Activated naive CD4-positive, alpha-beta T cell treated with anti-CD3 and anti-CD28 coated beads, Interleukin-2, amount 50 U/mL, for 16 hours (primary cell): ENCODE measurements around the gene TNFRSF14.
A peak's percentile ranks its signal among the peaks of the same experiment; 100 is the strongest.
"Not testable (repeated sequence)": the region's sequence is repeated elsewhere in the genome, so short reads cannot be mapped to it uniquely, and the experiment has no call there.

ENCODE experiments used
- DNase-seq: peaks from one replicate; pipeline ENCODE4 v3.0.0-alpha.2; 2020

Gene TNFRSF14

DNA sequence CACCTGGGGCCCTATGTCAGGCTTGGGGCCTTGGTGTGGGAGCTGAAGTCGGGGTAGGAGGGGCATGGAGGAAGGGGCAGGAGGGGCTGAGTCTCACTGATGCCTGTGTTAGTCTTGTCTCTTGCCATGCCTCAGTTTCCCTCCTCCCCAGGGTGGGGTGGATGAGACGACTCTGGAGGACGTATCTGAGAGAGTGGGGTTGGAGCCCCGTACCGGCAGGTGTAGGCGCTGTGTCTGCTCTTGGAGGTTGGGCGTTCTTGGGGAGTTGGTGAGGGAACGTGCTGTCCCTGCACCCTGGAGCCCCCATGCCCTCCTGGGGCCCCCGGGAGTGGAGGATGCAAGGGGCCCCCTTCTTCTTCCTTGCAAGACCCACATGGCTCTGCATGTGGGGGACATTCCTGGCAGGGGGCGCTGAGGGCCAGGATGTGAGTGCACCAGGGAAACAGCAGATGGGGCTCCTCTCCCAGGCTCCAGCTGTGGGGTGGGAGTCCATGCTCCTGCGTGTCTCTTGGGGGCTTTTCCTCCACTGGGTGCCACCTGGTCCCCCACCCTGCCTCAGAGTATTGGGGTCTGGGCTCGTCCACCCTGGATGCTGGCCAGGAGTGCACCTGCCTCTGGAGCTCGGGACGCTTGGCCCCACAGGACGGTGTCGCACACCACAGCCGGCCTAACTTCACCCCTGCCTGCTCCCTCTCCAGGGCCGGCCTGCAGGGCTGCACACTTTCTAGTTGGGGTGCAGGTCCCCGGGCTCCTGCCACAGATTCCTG lies 1.4 kb upstream of the TNFRSF14 start:
- DNase-seq = peak; percentile 61

DNA sequence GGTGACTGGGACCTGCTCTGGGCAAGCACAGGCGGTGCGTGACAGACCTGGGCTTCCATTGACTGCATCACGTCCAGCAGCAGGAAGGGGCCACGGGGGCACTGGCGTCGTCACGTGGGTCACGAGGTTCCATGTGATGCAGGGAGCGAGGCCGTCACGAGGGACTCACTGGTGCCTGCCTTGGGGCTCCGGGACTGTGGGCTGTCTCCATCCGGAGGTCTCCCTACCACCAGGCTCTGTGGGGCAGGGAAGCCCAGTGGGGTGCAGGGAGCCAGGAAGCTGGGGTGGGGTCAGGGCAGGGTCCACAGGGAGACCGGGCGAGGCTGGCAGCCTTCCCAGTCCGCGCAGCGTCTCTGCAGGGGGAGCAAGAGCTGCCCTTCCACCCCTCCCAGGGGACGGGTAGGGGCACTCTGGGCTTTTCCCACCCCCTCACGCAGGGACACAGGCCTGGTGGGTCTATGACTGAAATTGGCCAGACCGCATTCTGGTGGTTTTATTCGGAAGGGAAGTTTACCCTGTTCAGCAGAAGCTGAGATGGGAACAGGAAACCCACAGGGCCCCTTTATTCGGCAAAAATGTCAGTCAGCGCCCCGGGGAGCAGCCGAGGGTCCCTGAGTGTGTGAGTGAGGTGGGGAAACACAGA lies 416 bp upstream of the TNFRSF14 start:
- DNase-seq = peak; percentile 68

DNA sequence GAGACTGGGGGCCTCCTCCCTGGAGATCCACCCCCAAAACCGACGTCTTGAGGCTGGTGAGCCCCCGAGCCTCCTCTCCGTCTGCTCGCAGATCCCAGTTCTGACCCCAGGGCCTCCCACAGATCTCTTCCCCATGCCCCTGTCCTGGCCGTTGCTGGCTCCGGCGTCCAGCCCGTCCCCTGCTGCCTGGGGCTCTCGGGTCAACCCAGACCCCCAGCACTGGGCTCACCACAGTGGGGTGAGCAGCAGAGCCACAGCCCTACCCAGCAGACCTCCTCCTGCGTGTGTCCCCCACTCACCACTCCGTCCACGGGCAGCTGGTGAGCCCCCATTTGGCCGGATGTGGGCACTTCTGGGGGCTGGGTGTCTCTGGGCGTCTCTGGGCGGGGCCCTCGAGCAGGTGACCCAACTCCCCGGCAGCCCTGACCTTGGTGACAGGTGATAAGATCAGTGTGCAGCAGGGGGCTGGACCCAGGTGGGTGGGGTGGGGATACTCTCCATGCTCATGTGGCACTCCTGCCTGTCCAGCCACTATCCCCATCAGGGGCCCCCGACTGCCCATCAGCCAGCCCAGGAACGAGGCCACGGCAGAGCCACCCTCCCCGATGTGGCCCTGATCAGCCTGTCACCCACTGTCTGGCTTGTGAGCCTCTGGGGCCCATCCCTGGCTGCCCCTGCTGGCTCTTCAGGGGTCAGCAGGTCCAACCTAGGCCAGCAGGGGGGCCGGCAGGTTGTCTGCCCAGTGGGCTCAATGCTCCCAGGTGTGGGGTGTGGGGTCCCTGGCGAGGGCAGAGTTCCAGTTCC lies 709 bp downstream of the TNFRSF14 start:
- DNase-seq = no peak

DNA sequence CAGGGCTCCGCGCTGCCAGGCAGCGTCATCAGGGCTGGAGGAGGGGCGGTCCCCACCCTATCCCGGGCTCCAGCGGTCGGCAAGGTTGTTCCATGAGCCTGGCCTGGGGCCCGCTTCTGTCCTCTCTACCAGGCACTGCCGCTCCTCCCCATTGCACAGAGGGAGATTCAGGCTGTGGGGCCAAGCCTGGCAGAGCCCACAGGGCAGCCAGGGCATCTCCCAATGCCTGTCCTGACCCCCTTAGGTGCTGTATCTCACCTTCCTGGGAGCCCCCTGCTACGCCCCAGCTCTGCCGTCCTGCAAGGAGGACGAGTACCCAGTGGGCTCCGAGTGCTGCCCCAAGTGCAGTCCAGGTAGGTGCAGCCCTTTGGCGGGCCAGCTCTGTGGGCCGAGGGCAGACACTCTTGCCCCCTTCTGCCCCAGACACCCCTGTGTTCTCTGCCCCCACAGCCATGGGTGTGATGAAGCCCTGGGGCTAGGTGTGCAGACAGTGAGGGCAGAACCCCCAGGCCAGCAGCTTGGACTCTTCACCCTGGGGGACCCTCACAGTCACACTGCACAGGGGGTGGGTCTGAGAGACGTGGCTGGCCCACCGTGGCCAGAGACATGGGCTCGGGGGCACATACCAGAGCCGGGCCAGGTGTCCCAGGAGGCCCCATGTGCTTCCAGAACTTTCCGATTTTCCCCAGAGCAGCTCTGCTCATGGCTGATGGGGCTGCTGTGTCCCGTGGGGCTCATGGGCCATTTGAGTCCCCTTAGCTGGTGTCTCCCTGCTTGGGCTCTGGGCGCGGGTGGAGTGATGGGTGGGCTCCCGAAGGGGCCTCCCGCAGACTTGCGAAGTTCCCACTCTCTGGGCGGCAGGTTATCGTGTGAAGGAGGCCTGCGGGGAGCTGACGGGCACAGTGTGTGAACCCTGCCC lies 1.6 kb downstream of the TNFRSF14 start:
- no peak for DNase-seq

DNA sequence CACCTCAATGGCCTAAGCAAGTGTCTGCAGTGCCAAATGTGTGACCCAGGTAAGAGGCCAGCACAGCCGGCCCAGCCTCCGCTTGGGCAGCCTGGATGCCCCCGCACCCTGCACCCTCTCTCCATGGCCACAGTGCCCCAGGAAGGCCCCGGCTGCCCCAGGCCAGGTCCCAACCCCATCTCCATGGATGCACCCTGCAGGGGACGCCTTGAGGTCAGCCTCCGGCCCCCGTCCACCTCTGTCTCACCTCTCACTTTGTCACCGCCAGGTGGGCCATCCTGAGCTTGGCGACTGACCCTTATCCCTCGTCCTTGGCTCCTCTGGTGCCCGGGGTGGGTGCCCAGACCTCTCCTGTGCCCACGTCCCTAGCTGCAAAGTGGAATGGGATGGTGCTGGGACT lies 2.2 kb downstream of the TNFRSF14 start:
- DNase-seq = no peak

DNA sequence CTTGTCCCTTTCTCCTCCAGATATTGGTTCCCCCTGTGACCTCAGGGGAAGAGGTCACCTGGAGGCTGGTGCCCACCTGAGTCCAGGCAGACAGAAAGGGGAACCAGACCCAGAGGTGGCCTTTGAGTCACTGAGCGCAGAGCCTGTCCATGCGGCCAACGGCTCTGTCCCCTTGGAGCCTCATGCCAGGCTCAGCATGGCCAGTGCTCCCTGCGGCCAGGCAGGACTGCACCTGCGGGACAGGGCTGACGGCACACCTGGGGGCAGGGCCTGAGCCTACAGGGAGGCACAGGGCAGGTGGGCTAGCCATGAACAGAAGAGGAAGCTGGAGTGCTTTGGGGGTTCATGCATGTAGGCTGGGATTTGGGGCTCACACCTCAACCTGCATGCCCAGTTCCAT lies 2.7 kb downstream of the TNFRSF14 start:
- DNase-seq = no peak

DNA sequence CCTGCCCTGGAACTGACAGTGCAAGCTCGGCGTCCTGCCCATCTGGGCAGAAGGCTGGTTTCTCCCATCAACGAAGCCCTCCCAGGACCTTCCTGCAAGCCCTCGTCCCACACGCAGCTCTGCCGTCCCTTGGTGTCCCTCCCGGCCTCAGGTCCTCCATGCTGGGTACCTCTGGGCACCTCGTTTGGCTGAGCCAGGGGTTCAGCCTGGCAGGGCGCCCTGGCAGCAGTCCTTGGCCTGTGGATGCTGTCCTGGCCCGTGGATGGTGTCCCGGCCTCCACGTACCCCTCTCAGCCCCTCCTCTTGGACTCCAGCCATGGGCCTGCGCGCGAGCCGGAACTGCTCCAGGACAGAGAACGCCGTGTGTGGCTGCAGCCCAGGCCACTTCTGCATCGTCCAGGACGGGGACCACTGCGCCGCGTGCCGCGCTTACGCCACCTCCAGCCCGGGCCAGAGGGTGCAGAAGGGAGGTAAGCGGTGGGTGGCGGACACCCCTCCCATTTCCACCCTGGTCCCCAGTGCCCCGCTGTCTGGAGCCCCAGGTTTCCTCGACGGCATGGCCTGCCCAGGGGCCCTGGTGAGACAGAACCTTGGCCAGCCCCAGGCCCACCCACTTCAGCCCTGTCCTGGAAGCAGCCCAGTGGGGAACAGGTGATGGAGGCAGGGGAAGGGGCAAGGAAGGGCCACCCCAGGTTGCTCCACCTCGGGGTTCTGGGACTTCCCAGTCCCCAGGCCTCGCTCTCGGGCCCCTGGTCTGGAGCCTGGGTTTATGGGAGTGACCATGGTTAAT lies 3.5 kb downstream of the TNFRSF14 start:
- no peak for DNase-seq

DNA sequence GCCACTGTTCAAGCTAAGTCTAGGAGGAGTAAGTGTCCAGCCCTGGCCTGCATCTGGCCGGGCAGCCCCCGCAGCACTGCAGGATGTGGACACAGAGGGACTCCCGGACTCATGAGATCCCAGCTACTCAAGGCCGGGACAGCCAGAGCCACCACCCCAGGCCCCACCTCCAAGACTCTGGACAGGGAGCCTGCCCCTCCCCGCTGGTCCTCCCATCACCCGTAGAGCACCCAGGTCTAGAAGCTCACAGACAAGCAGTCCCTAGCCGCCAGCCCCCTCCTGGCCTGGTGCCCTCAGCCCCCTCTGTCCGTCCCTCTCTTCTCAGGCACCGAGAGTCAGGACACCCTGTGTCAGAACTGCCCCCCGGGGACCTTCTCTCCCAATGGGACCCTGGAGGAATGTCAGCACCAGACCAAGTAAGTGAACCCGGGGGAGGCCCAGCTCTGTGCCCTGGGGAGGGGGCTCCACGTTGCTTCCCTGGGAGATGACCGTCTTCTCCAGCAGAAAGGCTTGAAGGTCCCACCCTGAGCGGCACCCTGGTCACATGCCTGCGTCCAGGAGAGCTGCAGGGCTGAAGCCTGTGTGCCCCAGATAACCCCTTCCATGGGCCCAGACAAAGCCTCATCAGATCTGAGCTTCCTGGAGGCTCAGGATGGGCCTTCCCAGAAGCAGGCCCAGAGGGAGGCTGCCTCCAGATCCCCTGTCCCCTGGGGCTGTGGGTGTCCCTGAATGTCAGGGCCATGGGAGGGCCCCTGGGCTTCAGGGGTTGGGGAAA lies 4.3 kb downstream of the TNFRSF14 start:
- DNase-seq = no peak

DNA sequence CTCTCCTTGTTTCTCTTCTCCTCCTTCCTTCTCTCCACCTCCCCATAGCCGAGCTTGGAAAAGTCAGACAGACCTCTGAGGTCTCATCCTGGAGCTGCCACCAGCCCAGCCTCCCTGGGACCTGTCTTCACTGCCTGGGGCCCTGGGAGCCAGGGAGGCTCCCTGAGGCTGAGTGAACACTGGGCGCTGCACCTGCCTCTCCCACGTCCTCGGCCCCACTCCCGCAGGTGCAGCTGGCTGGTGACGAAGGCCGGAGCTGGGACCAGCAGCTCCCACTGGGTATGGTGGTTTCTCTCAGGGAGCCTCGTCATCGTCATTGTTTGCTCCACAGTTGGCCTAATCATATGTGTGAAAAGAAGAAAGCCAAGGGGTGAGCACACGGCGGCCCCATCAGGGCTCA lies 5.3 kb downstream of the TNFRSF14 start:
- no peak for DNase-seq

DNA sequence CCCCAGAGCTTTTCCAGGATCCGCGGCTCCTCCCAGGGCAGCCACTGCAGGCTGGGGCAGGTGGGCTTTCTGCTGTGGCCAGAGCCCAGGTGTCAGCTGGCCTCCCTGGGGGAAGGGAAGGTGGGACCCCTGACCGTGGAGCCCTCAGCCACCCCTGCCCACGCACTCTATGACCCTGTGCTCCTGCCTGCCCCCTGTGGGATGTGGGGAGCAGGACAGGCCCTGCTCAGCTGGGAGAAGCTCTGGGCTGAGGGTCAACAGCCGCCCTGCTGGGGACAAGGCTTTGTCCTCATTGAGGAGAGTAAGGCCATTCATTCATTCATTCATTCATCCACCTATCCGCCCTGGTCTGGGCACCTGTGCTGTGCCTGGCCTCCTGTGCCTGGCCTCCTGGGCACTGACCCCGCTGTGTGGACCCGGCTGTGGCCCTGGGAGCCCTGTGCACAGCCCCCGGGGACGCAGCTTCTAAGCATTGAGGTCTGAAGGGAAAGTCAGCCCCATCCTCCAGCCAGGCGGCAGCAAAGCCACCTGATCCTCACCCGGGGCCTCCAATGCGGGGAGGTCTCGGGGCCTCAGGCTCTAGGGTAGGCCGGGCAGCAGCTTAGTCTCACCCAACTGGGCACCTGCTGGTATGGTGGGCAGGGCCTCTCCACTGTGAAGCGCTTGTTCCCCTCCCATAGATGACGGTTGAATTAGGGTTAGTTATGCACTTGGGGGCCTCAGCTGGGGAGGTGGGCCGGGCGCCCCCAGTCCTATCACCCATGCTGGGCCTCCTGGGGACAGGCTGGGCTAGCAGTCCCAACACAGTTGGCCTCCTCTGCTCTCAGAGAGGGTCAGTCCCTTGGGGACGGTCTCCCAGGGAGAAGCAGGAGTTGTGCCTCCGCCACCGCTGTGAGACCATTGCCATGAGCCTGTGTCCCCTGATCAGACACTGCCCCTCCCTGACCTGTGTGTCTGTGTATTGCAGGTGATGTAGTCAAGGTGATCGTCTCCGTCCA lies 6.0 kb downstream of the TNFRSF14 start:
- no peak for DNase-seq

DNA sequence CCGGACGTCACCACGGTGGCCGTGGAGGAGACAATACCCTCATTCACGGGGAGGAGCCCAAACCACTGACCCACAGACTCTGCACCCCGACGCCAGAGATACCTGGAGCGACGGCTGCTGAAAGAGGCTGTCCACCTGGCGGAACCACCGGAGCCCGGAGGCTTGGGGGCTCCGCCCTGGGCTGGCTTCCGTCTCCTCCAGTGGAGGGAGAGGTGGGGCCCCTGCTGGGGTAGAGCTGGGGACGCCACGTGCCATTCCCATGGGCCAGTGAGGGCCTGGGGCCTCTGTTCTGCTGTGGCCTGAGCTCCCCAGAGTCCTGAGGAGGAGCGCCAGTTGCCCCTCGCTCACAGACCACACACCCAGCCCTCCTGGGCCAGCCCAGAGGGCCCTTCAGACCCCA lies 7.0 kb downstream of the TNFRSF14 start:
- no peak for DNase-seq

DNA sequence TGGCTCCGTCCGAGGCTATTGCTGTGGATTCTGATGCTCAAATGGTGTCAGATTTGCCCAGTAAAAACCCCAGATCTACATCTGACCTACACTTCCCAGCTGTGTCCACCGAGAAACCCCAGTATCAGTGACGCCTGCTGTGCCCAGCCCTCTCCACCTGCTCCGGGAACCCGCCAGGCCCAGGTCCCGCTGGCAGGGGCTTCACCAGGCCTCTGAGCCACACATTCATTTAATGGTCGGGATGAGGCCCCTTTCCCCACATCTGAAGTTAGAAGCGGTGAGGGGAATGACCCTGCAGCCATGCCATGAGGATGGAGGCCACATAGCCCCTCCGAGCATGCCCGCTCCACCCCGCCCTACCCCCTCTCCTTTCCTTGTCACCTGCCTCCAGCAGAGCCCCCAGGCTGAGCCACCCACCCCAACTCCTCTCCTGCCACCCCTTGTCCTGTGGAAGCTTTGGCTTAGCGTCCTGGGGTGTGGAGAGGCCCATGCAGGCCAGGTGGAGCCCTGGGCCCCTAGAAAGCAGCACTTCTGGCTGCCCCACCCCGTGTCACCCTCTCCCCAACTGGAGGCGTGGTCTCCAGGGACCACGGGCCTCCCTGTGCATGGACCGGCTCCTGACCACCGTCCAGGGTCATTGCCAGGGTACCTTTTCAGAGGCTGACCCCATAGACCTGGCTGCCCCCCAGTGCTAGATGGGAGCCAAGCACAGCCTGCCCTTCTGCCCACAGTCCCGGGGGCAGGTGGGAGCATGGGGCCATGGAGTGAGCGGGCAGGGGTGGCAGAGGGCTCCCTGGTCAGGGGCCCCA lies 8.0 kb downstream of the TNFRSF14 start:
- no peak for DNase-seq

DNA sequence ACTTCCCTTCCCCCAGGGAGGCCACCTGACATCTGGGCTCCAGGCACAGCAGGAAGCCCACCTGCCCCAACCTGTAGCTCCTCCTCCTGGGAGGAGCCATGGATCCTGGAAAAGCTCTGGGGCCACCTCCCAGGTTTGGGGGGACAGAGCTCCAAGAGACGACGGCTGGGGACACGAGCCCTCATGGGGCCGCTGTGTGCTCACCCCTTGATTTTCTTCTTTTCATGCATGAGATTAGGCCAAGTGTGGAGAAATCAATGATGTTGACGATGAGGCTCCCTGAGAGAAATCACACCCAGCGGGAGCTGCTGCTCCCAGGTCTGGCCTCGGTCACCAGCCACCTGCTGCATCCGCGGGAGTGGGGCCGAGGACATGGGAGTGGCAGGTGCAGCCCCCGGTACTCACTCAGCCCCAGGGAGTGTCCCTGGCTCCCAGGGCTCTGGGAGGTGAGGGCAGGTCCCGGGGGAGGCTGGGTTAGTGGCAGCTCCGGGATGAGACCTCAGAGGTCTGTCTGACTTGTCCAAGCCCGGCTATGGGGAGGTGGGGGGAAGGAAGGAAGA lies 8.7 kb downstream of the TNFRSF14 start:
- no peak for DNase-seq

DNA sequence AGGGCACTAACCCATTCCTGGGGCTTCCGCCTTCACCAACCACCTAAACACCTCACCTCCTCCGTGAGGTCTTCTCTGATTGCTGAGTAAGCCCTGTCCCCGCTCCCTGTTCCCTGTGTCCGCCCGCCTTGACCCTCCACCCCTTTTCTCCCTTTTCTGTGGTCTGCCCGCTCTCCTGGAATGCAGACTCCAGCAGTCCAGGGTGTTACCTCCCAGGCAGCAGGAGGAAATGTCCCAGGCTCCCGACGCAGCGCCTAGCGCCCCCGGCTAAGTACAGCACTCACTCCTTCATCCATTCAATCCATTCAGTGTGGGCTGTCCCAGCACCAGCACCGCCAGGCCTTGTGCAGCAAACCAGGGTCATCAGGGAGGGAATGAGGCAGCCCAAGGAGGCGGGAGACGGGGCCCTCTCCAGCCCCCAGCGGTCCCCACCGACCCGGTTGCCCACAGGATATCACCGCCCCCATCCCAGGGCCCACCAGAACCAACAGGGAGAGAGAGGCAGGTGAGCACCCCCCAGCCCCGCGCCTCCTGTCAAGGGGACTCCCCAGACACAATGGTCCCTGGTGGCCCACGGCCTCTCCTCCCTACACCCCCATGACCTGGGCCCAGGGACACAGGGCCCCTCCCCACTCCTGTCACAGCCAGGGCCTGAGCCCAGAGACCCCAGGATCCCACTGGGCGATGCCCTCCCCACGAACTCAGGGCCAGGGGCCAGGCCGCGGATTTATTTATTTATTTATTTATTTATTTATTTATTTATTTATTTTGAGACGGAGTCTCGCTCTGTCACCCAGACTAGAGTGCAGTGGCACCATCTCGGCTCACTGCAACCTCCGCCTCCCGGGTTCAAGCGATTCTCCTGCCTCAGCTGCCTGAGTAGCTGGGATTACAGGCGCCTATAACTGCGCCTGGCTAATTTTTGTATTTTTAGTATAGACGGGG lies 10.2 kb downstream of the TNFRSF14 start:
- no peak for DNase-seq

DNA sequence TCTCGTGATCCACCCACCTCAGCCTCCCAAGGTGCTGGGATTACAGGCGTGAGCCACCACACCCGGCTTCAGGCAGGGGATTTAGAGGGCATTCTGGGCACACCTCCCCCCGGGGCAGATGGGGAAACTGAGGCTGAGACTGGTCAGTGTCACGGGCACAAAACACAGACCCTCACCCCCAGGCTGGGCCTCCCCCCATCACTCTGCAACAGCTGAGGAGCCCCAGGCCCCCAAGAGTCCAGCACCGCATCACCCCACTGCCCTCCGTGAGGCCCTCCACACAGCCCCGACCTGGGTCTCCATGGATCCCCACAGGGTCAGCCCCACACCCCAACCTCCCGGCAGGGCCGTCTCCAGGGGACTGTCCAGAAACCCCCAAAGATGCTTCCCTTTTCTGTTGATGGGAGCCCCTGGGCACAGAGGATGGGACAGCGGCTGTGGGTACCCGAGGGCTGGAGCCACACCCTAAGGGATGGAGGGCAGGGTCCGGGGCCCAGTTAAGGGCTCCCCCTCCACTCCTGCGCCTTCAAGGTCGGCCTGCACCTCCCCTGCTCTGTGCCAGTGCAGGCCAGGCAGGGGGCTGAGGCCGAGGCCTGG lies 11.0 kb downstream of the TNFRSF14 start:
- DNase-seq = no peak

DNA sequence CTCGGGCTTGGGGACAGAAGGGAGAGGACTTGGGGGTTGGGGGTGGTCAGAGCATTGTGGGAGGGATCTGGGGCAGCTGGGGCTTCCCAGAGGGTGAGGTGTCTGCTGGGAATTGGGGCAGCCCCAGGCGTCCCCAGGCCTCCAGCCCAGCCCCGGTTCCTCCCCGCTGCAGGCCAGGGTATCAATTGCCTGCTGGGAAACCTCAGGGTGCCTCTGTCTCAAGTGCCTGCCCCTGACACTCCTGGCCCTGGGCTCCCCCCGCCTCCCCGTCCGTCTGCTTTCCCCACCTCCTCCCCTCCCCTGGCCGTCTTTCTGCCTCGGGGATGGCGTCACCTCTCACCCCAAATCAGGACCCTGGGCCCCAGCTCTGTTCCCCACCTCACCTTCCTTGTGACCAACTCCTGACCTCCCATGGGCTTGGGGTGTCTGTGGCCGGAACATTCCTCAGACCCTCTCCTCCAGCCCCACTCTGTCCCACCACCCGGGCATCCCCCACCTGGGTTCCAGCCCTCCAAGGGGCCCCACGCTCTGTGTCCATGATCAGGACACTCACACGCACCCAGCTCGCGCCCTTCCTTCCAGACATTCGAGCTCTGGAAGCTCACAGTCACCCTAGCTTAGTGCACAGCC lies 12.1 kb downstream of the TNFRSF14 start:
- not testable (repeated sequence) for DNase-seq
